Measurements from ENCODE around the gene LMOD3.
A peak's percentile ranks its signal among the peaks of the same experiment; 100 is the strongest.

LMOD3 gene

GRCh38 chr3:69143612-69144011, 21.2 kb upstream of the LMOD3 start:
- Mint-ChIP-seq H3K27me3 (ENCODE audit: low read depth, poor library complexity) (no peaks in the 10 kb centered on the region), H3K4me3 (no peak overlapping the region), H3K4me1 (peaks cover 52% of the 10 kb centered on the region), H3K27ac (no peak overlapping the region), H3K36me3 (ENCODE audit: low read depth) (no peaks in the 10 kb centered on the region), H3K9me3 (no peaks in the 10 kb centered on the region)
- no peak for DNase-seq
- TF ChIP-seq, protein P1, sequence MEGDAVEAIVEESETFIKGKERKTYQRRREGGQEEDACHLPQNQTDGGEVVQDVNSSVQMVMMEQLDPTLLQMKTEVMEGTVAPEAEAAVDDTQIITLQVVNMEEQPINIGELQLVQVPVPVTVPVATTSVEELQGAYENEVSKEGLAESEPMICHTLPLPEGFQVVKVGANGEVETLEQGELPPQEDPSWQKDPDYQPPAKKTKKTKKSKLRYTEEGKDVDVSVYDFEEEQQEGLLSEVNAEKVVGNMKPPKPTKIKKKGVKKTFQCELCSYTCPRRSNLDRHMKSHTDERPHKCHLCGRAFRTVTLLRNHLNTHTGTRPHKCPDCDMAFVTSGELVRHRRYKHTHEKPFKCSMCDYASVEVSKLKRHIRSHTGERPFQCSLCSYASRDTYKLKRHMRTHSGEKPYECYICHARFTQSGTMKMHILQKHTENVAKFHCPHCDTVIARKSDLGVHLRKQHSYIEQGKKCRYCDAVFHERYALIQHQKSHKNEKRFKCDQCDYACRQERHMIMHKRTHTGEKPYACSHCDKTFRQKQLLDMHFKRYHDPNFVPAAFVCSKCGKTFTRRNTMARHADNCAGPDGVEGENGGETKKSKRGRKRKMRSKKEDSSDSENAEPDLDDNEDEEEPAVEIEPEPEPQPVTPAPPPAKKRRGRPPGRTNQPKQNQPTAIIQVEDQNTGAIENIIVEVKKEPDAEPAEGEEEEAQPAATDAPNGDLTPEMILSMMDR (IDR thresholded peaks at IDR 0.05): no peak

DNA sequence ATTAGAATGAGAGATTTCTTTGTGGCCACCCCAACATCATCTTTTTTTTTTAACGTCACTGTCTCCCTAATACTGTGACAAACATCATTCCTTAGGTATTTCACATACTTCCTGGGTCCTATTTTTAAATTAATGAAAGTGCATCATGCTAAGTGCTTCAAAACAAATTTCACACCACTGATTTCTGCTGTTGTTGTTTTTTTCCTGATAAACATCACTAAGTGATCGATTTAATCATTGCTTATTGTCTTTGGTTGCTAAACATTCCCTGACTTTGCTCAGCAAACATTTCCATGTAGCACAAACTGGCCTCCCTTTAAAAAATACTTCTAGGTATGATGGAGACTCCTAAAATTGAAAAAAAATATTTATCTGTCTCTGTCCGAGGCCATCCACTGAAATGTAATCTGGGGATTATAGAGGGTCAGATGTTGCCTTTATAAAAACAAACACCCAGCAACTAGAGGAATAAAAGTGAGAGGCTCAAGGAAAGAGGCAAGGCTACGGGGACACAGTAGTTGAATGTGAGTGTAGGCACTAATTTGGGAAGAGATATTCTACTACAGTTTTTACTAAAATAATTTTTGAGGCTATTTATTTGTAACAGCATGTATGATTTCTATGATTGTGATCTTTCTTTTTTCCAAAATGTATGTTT, 20.5 kb upstream of the LMOD3 start:
- peaks cover 52% of the 10 kb centered on the region for H3K4me1 Mint-ChIP-seq
- H3K9me3 Mint-ChIP-seq: no peaks in the 10 kb centered on the region
- no peaks in the 10 kb centered on the region for H3K27me3 Mint-ChIP-seq (ENCODE audit: low read depth, poor library complexity)
- TF ChIP-seq, protein P1 (IDR thresholded peaks at IDR 0.05): no peak
- peak overlapping the region; percentile 64 for H3K27ac Mint-ChIP-seq
- H3K36me3 Mint-ChIP-seq (ENCODE audit: low read depth): no peaks in the 10 kb centered on the region
- peak overlapping the region; percentile 44 for H3K4me3 Mint-ChIP-seq
- DNase-seq: no peak

GRCh38 chr3:69142090-69142489, 19.7 kb upstream of the LMOD3 start:
- Mint-ChIP-seq H3K36me3 (ENCODE audit: low read depth) (no peaks in the 10 kb centered on the region), H3K27me3 (ENCODE audit: low read depth, poor library complexity) (no peaks in the 10 kb centered on the region), H3K4me3 (no peak overlapping the region), H3K27ac (no peak overlapping the region), H3K9me3 (no peaks in the 10 kb centered on the region), H3K4me1 (peaks cover 52% of the 10 kb centered on the region)
- no peak for DNase-seq
- TF ChIP-seq, protein P1 (IDR thresholded peaks at IDR 0.05): no peak

- Mint-ChIP-seq H3K4me3 (no peak overlapping the region), H3K27ac (peak overlapping the region; percentile 34), H3K9me3 (no peaks in the 10 kb centered on the region), H3K36me3 (ENCODE audit: low read depth) (no peaks in the 10 kb centered on the region), H3K4me1 (peaks cover 52% of the 10 kb centered on the region), H3K27me3 (ENCODE audit: low read depth, poor library complexity) (no peaks in the 10 kb centered on the region)
- DNase-seq: no peak
- TF ChIP-seq, protein P1 (IDR thresholded peaks at IDR 0.05): no peak
Measured at GRCh38 chr3:69141313-69141712, 18.9 kb upstream of the LMOD3 start.

DNA sequence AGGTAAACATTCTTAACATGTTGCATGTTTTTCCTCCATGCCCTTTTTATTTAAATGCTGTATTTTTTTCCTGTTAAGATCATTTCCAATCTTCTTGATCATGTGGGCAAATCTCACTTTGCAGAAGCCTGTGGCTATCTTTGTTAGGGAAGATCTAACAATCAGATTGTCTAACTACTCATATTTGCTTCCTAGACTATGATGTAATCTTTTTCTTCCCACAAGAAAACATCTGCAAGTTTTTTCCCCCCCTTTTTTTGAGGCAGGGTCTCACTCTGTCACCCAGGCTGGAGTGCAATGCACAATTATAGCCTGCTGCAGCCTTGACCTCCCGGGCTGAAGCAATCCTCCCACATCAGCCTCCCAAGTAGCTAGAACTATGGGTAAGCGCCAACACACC, 15.0 kb upstream of the LMOD3 start:
- Mint-ChIP-seq H3K27me3 (ENCODE audit: low read depth, poor library complexity) (no peaks in the 10 kb centered on the region), H3K9me3 (no peaks in the 10 kb centered on the region), H3K4me1 (peaks cover 34% of the 10 kb centered on the region), H3K36me3 (ENCODE audit: low read depth) (no peaks in the 10 kb centered on the region), H3K27ac (no peak overlapping the region), H3K4me3 (no peak overlapping the region)
- no peak for DNase-seq
- TF ChIP-seq, protein P1 (IDR thresholded peaks at IDR 0.05): no peak

GRCh38 chr3:69137005-69137404, 14.6 kb upstream of the LMOD3 start:
- Mint-ChIP-seq H3K27me3 (ENCODE audit: low read depth, poor library complexity) (no peaks in the 10 kb centered on the region), H3K9me3 (no peaks in the 10 kb centered on the region)

More at GRCh38 chr3:69137005-69137404, 14.6 kb upstream of the LMOD3 start:
- Mint-ChIP-seq H3K27ac (no peak overlapping the region), H3K36me3 (ENCODE audit: low read depth) (no peaks in the 10 kb centered on the region), H3K4me3 (no peak overlapping the region), H3K4me1 (peaks cover 30% of the 10 kb centered on the region)
- DNase-seq: no peak
- TF ChIP-seq, protein P1 (IDR thresholded peaks at IDR 0.05): no peak

Measured in nephron progenitor cell (in vitro differentiated cells).